GM19023 (cell line): ENCODE data around the gene DIP2B.
"Not testable (repeated sequence)": the region's sequence is repeated elsewhere in the genome, so short reads cannot be mapped to it uniquely, and the experiment has no call there.

ENCODE experiments used
- ATAC-seq: cut with Tn5 transposase; IDR thresholded peaks from one replicate; pipeline ENCODE4 v1.9.1; 2021; ENCODE audit warnings: mild to moderate bottlenecking, moderate library complexity; ENCODE audit not compliant: unreplicated experiment

Gene DIP2B

DNA sequence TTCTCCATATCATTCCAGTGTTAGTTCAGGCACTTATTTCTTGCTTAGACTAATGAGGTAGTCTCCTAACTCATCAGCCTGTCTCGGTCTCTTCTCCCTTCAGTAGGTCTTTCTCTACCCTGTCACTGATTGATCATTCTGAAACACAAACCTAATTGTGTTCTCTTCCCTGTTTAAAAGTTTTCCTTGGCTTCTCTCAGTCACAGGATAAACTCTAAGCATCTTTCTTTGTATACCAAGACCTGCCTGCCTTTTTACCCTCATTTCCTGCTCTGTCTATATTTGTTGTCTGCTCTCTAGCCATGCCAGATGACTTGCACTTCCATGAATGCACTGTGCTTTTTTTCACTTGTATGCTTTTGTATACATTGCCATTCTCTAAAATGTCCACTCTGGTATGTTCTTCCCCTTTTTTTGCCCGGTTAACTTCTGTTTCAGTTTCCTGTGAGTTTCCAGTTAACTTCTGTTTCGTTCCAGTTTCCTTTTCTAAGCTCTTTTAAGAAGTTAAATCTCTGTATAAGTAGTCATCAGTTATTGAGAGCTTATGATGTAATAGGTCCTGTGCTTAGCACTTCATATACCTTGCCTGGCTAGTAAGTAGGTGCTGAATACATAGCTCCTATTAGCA is 12.8 kb downstream of the DIP2B start:
- ATAC-seq: peak; percentile 52

DNA sequence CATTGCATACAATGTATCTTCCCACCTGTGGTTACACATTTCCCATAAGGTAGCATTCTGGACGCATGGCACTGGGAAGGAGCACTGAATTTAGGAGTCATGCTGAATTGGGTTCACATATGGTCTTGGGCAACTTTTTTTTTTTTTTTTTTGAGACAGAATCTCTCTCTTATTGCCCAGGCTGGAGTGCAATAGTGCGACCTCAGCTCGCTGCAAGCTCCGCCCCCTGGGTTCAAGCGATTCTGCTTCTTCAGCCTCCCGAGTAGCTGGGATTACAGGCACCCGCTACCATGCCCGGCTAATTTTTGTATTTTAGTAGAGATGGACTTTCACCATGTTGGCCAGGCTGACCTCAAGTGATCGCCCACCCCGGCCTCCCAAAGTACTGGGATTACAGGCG is 13.3 kb downstream of the DIP2B start:
- ATAC-seq: no peak

DNA sequence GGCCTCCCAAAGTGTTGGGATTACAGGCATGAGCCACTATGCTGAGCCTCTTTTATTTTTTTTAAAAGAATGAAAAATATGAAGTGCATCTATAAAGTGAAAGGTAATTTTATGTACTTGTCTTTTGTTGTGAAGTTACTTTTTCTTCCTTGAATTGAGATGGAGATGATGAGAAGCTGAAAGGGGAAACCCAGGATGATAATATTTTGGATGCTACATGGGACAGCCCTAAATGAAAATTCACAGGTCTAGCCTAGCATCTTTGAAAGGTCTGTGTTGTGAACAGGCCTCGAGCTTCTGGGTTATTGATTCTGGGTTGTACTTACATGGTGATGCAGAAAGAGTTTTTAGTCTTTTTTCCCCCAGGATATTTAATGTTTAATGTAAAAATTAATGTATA is 14.6 kb downstream of the DIP2B start:
- no peak for ATAC-seq

GRCh38 chr12:50520416-50521207 is 15.8 kb downstream of the DIP2B start:
- no peak for ATAC-seq

- not testable (repeated sequence) for ATAC-seq
Measured at GRCh38 chr12:50521781-50522180, 17.0 kb downstream of the DIP2B start.

DNA sequence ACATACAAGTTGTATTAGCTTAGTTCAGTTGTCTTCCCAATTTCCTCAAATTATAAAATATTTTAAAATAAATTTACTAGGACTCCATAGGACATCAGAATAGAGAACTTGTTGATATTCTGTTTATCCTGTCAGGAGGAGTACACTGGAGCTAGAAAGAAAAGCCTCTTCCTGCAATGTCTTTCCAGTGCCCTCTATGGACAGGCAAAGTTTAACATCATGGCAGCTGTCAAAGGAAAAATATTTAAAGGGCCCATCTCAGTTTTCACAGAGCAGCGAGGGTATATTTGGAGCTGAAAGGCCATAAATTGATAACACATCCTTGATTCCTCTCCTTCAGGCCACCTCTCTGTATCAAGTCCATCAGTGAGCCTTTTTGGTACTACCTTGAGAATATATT is 19.0 kb downstream of the DIP2B start:
- no peak for ATAC-seq

- ATAC-seq: no peak
Measured at GRCh38 chr12:50524621-50525020, 19.8 kb downstream of the DIP2B start.

DNA sequence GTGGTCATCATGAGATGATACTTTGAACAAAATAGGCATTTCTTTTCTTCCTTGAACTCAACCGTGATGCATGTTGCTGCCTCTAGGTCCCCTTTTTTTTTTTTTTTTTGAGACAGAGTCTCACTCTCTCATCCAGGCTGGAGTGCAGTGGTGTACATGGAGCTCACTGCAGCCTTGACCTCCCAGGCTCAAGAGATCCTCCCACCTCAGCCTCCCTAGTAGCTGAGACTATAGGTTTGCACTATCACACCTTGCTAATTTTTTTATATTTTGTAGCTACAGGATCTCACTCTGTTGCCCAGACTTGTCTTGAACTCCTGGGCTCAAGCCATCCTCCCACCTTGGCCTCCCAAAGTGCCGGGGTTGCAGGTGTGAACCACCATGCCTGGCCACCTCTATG is 20.6 kb downstream of the DIP2B start:
- ATAC-seq: no peak

DNA sequence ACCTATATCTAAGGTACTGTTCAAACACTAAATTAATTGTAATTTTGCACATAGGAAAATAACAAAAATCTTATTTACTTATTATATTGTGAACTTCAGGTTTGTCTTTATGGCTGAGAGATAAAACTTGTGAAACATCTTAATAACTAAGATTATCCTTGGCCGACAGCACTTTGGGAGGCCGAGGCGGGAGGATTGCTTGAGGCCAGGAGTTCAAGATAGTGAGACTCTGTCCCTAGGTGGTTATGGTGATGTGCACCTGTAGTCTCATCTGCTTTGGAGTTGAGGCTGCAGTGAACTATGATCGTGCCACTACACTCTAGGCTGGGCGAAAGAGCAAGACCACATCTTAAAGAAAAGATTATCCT is 22.6 kb downstream of the DIP2B start:
- ATAC-seq: no peak

DNA sequence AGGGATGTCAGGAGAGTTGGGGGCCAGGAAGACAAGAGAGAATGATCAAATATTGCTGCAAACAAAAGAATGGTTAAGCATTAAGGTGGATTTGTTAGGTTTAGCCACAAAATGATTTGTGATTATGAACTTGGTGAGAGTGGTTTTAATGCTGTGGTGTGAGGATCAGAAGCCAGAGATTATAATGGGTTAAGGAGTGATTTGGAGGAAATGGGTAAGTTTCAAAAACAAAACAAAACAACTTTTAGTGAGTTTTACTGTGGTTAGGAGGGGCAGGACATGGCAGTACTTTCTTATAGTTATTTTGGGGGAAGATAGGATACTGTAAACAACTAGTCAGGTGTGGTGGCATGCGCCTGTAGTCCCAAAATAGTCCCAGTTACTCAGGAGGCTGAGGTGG is 24.0 kb downstream of the DIP2B start:
- ATAC-seq: no peak

- no peak for ATAC-seq
Measured at GRCh38 chr12:50529345-50529744, 24.6 kb downstream of the DIP2B start.

DNA sequence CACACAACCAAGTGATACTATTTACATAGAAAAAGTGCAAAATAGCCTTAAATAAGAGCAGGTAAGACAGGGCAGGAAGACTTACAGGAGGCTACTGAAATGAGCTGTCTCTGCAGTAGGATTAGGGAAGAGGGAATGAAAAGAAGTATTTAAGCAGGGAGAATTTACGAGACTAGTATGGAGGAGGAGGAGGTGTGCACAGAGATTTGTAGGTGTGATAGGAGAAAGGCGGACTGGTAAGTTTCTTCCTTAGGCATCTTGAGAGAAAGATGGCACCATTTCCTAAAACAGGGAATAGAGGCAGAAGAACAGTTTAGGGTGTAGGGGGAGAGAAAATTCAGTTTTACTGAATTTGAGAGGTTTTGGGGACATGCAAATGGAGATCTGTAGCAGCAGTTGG is 25.7 kb downstream of the DIP2B start:
- no peak for ATAC-seq

- ATAC-seq: no peak
Measured at GRCh38 chr12:50533203-50533584, 28.4 kb downstream of the DIP2B start.

GRCh38 chr12:50533971-50534370 is 29.2 kb downstream of the DIP2B start:
- ATAC-seq: no peak

GRCh38 chr12:50536831-50537537 is 32.2 kb downstream of the DIP2B start:
- ATAC-seq: no peak

DNA sequence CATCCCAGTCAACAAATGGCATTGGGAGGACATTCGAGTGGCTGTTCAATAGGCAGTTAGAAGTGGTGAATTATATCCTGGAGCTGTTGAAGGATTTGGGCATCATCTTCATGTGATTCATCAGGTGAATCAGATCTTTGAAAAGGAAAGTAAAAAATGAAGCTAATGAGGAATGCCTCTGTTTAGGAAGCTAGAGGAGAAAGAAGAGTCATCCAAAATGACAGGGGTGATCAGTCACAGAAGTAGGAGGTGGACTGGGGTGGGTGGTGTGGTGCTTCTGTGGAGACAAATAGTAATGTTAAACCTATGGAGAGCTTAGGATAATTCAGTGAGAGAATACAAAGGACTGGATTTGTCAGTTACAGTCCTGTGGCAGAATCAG is 32.7 kb downstream of the DIP2B start:
- ATAC-seq: no peak

GRCh38 chr12:50538182-50538581 is 33.4 kb downstream of the DIP2B start:
- no peak for ATAC-seq

- ATAC-seq: no peak
Measured at GRCh38 chr12:50541139-50541538, 36.4 kb downstream of the DIP2B start.

DNA sequence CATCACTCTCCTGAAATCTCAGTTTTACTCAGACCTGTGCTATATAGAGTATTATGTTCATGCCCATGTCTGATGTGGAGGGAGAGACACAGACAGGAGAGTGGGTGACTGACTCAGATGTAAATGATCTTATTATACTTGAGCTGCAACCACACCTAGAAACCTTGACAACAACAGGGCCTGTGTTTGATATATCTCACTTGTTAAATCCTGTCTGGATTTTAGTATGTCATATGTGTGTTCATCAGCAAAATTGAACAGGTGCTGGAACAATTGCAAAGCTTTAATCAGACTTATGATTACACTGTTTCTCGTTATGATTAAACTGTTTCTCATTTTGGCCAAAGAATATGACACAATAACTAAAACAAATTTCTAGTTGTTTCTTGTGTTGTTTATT is 37.7 kb downstream of the DIP2B start:
- ATAC-seq: no peak

- not testable (repeated sequence) for ATAC-seq
Measured at GRCh38 chr12:50543188-50543587, 38.4 kb downstream of the DIP2B start.

DNA sequence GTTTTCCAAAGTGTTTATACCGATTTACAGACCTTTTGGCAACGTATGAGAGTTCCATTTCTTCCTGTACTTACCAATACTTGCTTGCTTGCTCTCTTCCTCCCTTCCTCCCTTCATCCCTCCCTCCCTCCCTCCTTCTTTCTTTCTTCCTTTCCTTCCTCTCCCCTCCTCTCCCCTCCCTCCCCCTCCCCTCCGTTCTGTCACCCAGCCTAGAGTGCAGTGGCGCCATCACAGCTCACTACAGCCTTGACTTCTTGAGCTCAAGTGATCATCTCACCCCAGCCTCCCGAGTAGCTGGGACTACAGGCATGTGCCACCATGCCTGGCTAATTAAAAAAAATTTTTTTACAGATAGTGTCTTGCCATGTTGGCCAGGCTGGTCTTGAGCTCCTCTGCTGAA is 40.4 kb downstream of the DIP2B start:
- ATAC-seq: no peak

DNA sequence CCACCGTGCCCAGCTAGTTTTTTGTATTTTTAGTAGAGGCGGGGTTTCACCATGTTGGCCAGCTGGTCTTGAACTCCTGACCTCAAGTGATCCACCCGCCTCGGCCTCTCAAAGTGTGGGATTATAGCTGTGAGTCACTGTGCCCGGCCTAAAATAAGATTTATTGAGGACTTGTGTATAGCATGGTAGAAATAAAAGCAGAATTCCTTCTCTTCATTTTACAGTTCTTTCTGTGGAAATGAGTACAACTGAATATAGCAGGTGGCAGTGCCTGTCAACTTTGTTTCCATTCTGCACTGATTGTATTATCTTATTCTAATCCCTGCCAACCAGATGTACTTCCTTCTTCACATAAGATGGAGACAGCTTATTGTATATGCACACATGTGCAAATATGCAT is 41.0 kb downstream of the DIP2B start:
- no peak for ATAC-seq
